Prostate gland (tissue), 2 donors: ENCODE results near the gene ZDHHC11.
"Not testable (repeated sequence)": the region's sequence is repeated elsewhere in the genome, so short reads cannot be mapped to it uniquely, and the experiment has no call there.

Experiments used
- POLR2A ChIP-seq: fragments of 450-650 bp; IDR thresholded peaks from one replicate; pipeline ENCODE4 v1.6.1; 2016; ENCODE audit warnings: antibody characterized with exemption, mild to moderate bottlenecking
- TF ChIP-seq, protein P1 (sequence below), 4 experiments: fragments of 200-600 bp in 2 of 4; fragments of 450-650 bp in 2 of 4; sonication (generic) in 2 of 4; IDR thresholded peaks; 1 replicate in 3 of 4; 2 replicates in 1 of 4; pipeline ENCODE4 v1.5.1; 2016 to 2019; ENCODE audit warnings: antibody characterized with exemption in 4 of 4, mild to moderate bottlenecking in 2 of 4, moderate library complexity in 2 of 4

DNA sequence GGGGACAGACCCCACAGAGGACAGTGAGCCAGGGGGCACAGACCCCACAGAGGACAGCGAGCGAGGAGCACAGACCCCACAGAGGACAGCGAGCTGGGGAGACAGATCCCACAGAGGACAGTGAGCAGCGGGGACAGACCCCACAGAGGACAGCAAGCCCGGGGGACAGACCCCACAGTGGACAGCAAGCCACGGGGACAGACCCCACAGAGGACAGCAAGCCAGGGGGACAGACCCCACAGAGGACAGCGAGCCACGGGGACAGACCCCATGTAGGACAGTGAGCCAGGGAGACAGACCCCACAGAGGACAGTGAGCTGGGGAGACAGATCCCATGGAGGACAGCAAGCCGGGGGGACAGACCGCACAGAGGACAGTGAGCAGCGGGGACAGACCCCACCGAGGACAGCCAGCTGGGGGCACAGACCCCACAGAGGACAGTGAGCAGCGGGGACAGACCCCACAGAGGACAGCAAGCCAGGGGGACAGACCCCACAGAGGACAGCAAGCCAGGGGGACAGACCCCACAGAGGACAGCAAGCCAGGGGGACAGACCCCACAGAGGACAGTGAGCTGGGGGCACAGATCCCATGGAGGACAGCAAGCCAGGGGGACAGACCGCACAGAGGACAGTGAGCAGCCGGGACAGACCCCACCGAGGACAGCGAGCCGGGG, 2.8 kb upstream of the ZDHHC11 start:
- not testable (repeated sequence) for TF ChIP-seq POLR2A
- TF ChIP-seq, protein P1, sequence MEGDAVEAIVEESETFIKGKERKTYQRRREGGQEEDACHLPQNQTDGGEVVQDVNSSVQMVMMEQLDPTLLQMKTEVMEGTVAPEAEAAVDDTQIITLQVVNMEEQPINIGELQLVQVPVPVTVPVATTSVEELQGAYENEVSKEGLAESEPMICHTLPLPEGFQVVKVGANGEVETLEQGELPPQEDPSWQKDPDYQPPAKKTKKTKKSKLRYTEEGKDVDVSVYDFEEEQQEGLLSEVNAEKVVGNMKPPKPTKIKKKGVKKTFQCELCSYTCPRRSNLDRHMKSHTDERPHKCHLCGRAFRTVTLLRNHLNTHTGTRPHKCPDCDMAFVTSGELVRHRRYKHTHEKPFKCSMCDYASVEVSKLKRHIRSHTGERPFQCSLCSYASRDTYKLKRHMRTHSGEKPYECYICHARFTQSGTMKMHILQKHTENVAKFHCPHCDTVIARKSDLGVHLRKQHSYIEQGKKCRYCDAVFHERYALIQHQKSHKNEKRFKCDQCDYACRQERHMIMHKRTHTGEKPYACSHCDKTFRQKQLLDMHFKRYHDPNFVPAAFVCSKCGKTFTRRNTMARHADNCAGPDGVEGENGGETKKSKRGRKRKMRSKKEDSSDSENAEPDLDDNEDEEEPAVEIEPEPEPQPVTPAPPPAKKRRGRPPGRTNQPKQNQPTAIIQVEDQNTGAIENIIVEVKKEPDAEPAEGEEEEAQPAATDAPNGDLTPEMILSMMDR (IDR thresholded peaks at IDR 0.05) = not testable (repeated sequence)
